ENCODE measurements around the gene ERFL. TPM values are rescaled to one million over a fixed set of nuclear protein-coding genes. Genes with fewer than 3 reads are reported as not detected.

ERFL gene
- polyA plus RNA-seq, 1 of the 3 experiments (the other 2 are of a cell fraction): 0.07 TPM

- TF ChIP-seq YY1 (IDR thresholded peaks at IDR 0.05; ENCODE audit: low read depth) (no peak), MEF2A (IDR thresholded peaks at IDR 0.05; ENCODE audit: borderline replicate concordance, low read depth) (no peak), TAF1 (IDR thresholded peaks at IDR 0.05; ENCODE audit: borderline replicate concordance, low read depth, low read length) (no peak), SMC3 (IDR thresholded peaks at IDR 0.05; ENCODE audit: low read depth, low read length) (no peak), GATA2 (CRISPR knock-in tag; IDR thresholded peaks at IDR 0.05) (no peak), EP300 (IDR thresholded peaks at IDR 0.05; ENCODE audit: borderline replicate concordance in 1 of 2, low read depth in 1 of 2, low read length in 1 of 2) (no peak)
These were observed 1.3 kb downstream of the ERFL start (continued) for GRCh38 chr19:41926763-41927496.

- no peak for TF ChIP-seq GABPA (IDR thresholded peaks at IDR 0.05; ENCODE audit: low read depth)
- no peaks in the 10 kb centered on the region for H3K9me2 ChIP-seq
- no peaks in the 10 kb centered on the region for H3K36me3 ChIP-seq (replicated peaks in 1 of 2; ENCODE audit: control insufficient read depth in 1 of 2, insufficient read depth in 2 of 2, low read length in 1 of 2)
- no peak overlapping the region for H3K9ac ChIP-seq
- H3K4me3 ChIP-seq (ENCODE audit: low read depth in 2 of 2, low read length in 1 of 2): no peak overlapping the region
- DNase-seq: peak; percentile 71
- ChIA-PET POLR2A (no interaction called here), CTCF (interaction anchor here (2.1 kb wide), 1 partner anchor 9 kb away, joined by 9 read pairs; no protein-coding TSS in a partner anchor)
- 39% methylated on average over 16 of the region's 27 CpGs for WGBS (ENCODE audit: low lambda C conversion rate)
- no peaks in the 10 kb centered on the region for H3K9me3 ChIP-seq
- no peaks in the 10 kb centered on the region for H4K20me1 ChIP-seq (ENCODE audit: insufficient read depth)
- H3K4me2 ChIP-seq: no peak overlapping the region
- peaks cover 0 to 3% of the 10 kb centered on the region in 2 experiments; a peak in 1 of 4 replicates for H3K4me1 ChIP-seq (ENCODE audit: control insufficient read depth in 1 of 2, insufficient read depth in 2 of 2, low read depth in 1 of 2, low read length in 1 of 2)
- peaks cover 17% of the 10 kb centered on the region for H3K27me3 ChIP-seq (ENCODE audit: insufficient read depth)
- no peaks in the 10 kb centered on the region for H3F3A ChIP-seq (replicated peaks; ENCODE audit: insufficient read depth)
- H2AFZ ChIP-seq (ENCODE audit: low read depth): no peak overlapping the region
- H3K79me2 ChIP-seq (ENCODE audit: insufficient read depth): no peaks in the 10 kb centered on the region
- H3K27ac ChIP-seq (ENCODE audit: low read depth in 2 of 2, low read length in 1 of 2): no peak overlapping the region
These were observed 2.1 kb downstream of the ERFL start for GRCh38 chr19:41926028-41926762.

- peaks cover 0 to 3% of the 10 kb centered on the region in 2 experiments; a peak in 1 of 4 replicates for H3K4me1 ChIP-seq (ENCODE audit: control insufficient read depth in 1 of 2, insufficient read depth in 2 of 2, low read depth in 1 of 2, low read length in 1 of 2)
- no peaks in the 10 kb centered on the region for H3F3A ChIP-seq (replicated peaks; ENCODE audit: insufficient read depth)
- H3K4me2 ChIP-seq: no peak overlapping the region
- H3K27me3 ChIP-seq (ENCODE audit: insufficient read depth): peaks cover 13% of the 10 kb centered on the region
- H3K9me3 ChIP-seq: no peaks in the 10 kb centered on the region
- ChIA-PET CTCF (interaction anchor here (1.1 to 2.1 kb wide), 2 partner anchors 9 to 11 kb away, joined by 3 to 9 read pairs; no protein-coding TSS in a partner anchor), POLR2A (no interaction called here)
- no peak for DNase-seq
- no peak overlapping the region for H3K9ac ChIP-seq
- no peak overlapping the region for H3K4me3 ChIP-seq (ENCODE audit: low read depth in 2 of 2, low read length in 1 of 2)
- WGBS (ENCODE audit: low lambda C conversion rate): 59% methylated on average over 7 of the region's 7 CpGs
- H3K27ac ChIP-seq (ENCODE audit: low read depth in 2 of 2, low read length in 1 of 2): no peak overlapping the region
- H3K9me2 ChIP-seq: no peaks in the 10 kb centered on the region
- no peaks in the 10 kb centered on the region for H3K79me2 ChIP-seq (ENCODE audit: insufficient read depth)
- no peaks in the 10 kb centered on the region for H4K20me1 ChIP-seq (ENCODE audit: insufficient read depth)
- H2AFZ ChIP-seq (ENCODE audit: low read depth): no peak overlapping the region
- H3K36me3 ChIP-seq (replicated peaks in 1 of 2; ENCODE audit: control insufficient read depth in 1 of 2, insufficient read depth in 2 of 2, low read length in 1 of 2): no peaks in the 10 kb centered on the region
- TF ChIP-seq MXI1 (IDR thresholded peaks at IDR 0.05; ENCODE audit: low read depth, low read length): no peak
- TF ChIP-seq FOXM1 (IDR thresholded peaks at IDR 0.05; ENCODE audit: low read depth): no peak
- no peak for TF ChIP-seq GATA2 (CRISPR knock-in tag; IDR thresholded peaks at IDR 0.05)
- TF ChIP-seq RFX5 (IDR thresholded peaks at IDR 0.05; ENCODE audit: low read length): no peak
- TF ChIP-seq RXRA (IDR thresholded peaks at IDR 0.05; ENCODE audit: borderline replicate concordance, low read depth): no peak
- TF ChIP-seq FOXJ3 (CRISPR knock-in tag; IDR thresholded peaks at IDR 0.05): no peak
- TF ChIP-seq TAF1 (IDR thresholded peaks at IDR 0.05; ENCODE audit: borderline replicate concordance, low read depth, low read length): no peak
- no peak for TF ChIP-seq IRF3 (IDR thresholded peaks at IDR 0.05; ENCODE audit: low read depth, low read length)
- TF ChIP-seq TCF12 (IDR thresholded peaks at IDR 0.05): no peak
- no peak for TF ChIP-seq RCOR1 (IDR thresholded peaks at IDR 0.05; ENCODE audit: low read length)
- TF ChIP-seq TEAD4 (IDR thresholded peaks at IDR 0.05; ENCODE audit: borderline replicate concordance, insufficient read depth): no peak
- TF ChIP-seq ZBTB33 (IDR thresholded peaks at IDR 0.05; ENCODE audit: borderline replicate concordance, low read depth): no peak
- no peak for TF ChIP-seq ELF1 (IDR thresholded peaks at IDR 0.05)
These were observed 2.8 kb downstream of the ERFL start for GRCh38 chr19:41925208-41926003.
